ENCODE results near the gene RNF125.

RNF125 gene

GRCh38 chr18:32093102-32093511 is 74.5 kb downstream of the RNF125 start:
- Histone ChIP-seq H3K36me3 (ENCODE audit: control insufficient read depth, insufficient read depth, low read length) (no peaks in the 10 kb centered on the region), H3K27me3 (ENCODE audit: control insufficient read depth, insufficient read depth, low read length) (no peaks in the 10 kb centered on the region), H3K4me1 (ENCODE audit: control insufficient read depth, insufficient read depth, low read length) (peaks cover 12% of the 10 kb centered on the region), H3K9me3 (ENCODE audit: control insufficient read depth, insufficient read depth, low read length) (no peaks in the 10 kb centered on the region), H3K4me3 (ENCODE audit: low read depth, low read length) (peak overlapping the region; percentile 86), H3K9ac (ENCODE audit: low read depth, low read length) (peak overlapping the region; percentile 81)

- Histone ChIP-seq H3K27me3 (ENCODE audit: control insufficient read depth, insufficient read depth, low read length) (no peaks in the 10 kb centered on the region), H3K9me3 (ENCODE audit: control insufficient read depth, insufficient read depth, low read length) (no peaks in the 10 kb centered on the region), H3K4me1 (ENCODE audit: control insufficient read depth, insufficient read depth, low read length) (peaks cover 12% of the 10 kb centered on the region), H3K4me3 (ENCODE audit: low read depth, low read length) (peak overlapping the region; percentile 86), H3K36me3 (ENCODE audit: control insufficient read depth, insufficient read depth, low read length) (no peaks in the 10 kb centered on the region), H3K9ac (ENCODE audit: low read depth, low read length) (peak overlapping the region; percentile 81)
Observed at GRCh38 chr18:32093523-32093922, 74.9 kb downstream of the RNF125 start.

GRCh38 chr18:32095192-32095899 is 76.7 kb downstream of the RNF125 start:
- Histone ChIP-seq H3K4me3 (ENCODE audit: low read depth, low read length) (no peak overlapping the region), H3K9ac (ENCODE audit: low read depth, low read length) (no peak overlapping the region), H3K36me3 (ENCODE audit: control insufficient read depth, insufficient read depth, low read length) (no peaks in the 10 kb centered on the region), H3K4me1 (ENCODE audit: control insufficient read depth, insufficient read depth, low read length) (peaks cover 12% of the 10 kb centered on the region), H3K9me3 (ENCODE audit: control insufficient read depth, insufficient read depth, low read length) (no peaks in the 10 kb centered on the region), H3K27me3 (ENCODE audit: control insufficient read depth, insufficient read depth, low read length) (no peaks in the 10 kb centered on the region)

GRCh38 chr18:32095900-32096229 is 77.2 kb downstream of the RNF125 start:
- Histone ChIP-seq H3K4me1 (ENCODE audit: control insufficient read depth, insufficient read depth, low read length) (peaks cover 12% of the 10 kb centered on the region), H3K4me3 (ENCODE audit: low read depth, low read length) (no peak overlapping the region), H3K36me3 (ENCODE audit: control insufficient read depth, insufficient read depth, low read length) (no peaks in the 10 kb centered on the region), H3K27me3 (ENCODE audit: control insufficient read depth, insufficient read depth, low read length) (no peaks in the 10 kb centered on the region), H3K9ac (ENCODE audit: low read depth, low read length) (no peak overlapping the region), H3K9me3 (ENCODE audit: control insufficient read depth, insufficient read depth, low read length) (no peaks in the 10 kb centered on the region)

- Histone ChIP-seq H3K36me3 (ENCODE audit: control insufficient read depth, insufficient read depth, low read length) (no peaks in the 10 kb centered on the region), H3K4me1 (ENCODE audit: control insufficient read depth, insufficient read depth, low read length) (peaks cover 12% of the 10 kb centered on the region), H3K9ac (ENCODE audit: low read depth, low read length) (no peak overlapping the region), H3K4me3 (ENCODE audit: low read depth, low read length) (no peak overlapping the region), H3K9me3 (ENCODE audit: control insufficient read depth, insufficient read depth, low read length) (no peaks in the 10 kb centered on the region), H3K27me3 (ENCODE audit: control insufficient read depth, insufficient read depth, low read length) (no peaks in the 10 kb centered on the region)
Observed at GRCh38 chr18:32096946-32097345, 78.3 kb downstream of the RNF125 start.

DNA sequence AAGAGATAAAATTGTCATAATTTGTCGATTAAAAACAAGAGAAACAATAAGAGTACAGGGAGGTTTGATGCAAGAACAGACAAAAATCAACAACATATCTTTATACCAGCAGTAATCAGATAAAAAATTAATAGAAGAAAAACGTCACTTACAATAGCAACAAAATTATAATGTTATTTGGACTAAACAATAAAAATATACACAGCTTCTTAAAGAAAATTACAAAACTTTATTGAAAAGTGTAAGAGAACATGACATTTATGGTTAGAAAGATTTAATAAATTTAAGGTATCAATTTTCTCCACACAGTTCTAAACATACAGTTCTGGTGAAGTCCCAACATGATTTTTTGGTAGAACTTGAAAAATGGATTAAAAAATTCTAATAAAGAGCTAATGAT is 85.9 kb downstream of the RNF125 start:
- H3K27me3 ChIP-seq (ENCODE audit: control insufficient read depth, insufficient read depth, low read length), result no peaks in the 10 kb centered on the region
- no peak overlapping the region for H3K4me3 ChIP-seq (ENCODE audit: low read depth, low read length)
- H3K9ac ChIP-seq (ENCODE audit: low read depth, low read length), result no peak overlapping the region
- no peaks in the 10 kb centered on the region for H3K36me3 ChIP-seq (ENCODE audit: control insufficient read depth, insufficient read depth, low read length)
- no peaks in the 10 kb centered on the region for H3K4me1 ChIP-seq (ENCODE audit: control insufficient read depth, insufficient read depth, low read length)
- no peaks in the 10 kb centered on the region for H3K9me3 ChIP-seq (ENCODE audit: control insufficient read depth, insufficient read depth, low read length)

DNA sequence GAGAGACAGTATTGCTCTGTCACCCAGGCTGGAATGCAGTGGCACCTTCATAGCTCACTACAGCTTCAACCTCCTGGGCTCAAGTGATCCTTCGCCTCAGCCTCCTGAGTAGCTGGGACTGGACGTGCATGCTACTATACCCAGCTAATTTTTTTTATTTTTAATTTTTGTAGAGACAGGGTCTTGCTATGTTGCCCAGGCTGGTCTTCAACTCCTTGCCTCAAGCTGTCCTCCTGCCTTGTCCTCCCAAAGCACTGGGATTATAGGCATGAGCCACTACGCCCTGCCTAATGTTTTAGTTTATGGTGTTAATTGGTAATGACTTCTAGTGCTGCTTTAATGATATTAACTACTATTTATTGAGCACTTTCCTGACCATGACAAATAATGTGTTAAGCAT is 91.4 kb downstream of the RNF125 start:
- Histone ChIP-seq H3K4me1 (ENCODE audit: control insufficient read depth, insufficient read depth, low read length) (no peaks in the 10 kb centered on the region), H3K27me3 (ENCODE audit: control insufficient read depth, insufficient read depth, low read length) (no peaks in the 10 kb centered on the region), H3K36me3 (ENCODE audit: control insufficient read depth, insufficient read depth, low read length) (no peaks in the 10 kb centered on the region), H3K9me3 (ENCODE audit: control insufficient read depth, insufficient read depth, low read length) (no peaks in the 10 kb centered on the region), H3K4me3 (ENCODE audit: low read depth, low read length) (no peak overlapping the region), H3K9ac (ENCODE audit: low read depth, low read length) (no peak overlapping the region)

GRCh38 chr18:32111706-32112105 is 93.1 kb downstream of the RNF125 start:
- Histone ChIP-seq H3K9ac (ENCODE audit: low read depth, low read length) (no peak overlapping the region), H3K36me3 (ENCODE audit: control insufficient read depth, insufficient read depth, low read length) (no peaks in the 10 kb centered on the region), H3K4me1 (ENCODE audit: control insufficient read depth, insufficient read depth, low read length) (no peaks in the 10 kb centered on the region), H3K9me3 (ENCODE audit: control insufficient read depth, insufficient read depth, low read length) (no peaks in the 10 kb centered on the region), H3K27me3 (ENCODE audit: control insufficient read depth, insufficient read depth, low read length) (no peaks in the 10 kb centered on the region), H3K4me3 (ENCODE audit: low read depth, low read length) (no peak overlapping the region)

DNA sequence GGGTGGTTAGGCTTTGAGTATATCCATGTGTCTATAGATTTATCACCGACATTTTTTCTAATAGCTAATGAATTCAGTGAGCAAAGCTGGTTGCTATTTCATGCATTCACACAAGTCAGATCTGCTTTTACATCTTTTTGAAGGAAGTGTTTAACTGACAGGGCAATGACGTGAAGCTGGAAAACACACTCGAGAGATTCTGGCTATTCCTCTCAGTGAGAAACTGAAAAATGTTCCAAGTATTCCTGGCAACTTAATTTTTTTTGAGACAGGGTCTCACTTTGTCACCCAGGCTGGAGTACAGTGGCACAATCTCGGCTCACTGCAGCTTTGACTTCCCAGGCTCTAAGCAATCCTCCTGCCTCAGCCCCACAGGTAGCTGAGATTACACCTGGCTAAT is 94.2 kb downstream of the RNF125 start:
- Histone ChIP-seq H3K27me3 (ENCODE audit: control insufficient read depth, insufficient read depth, low read length) (no peaks in the 10 kb centered on the region), H3K4me3 (ENCODE audit: low read depth, low read length) (no peak overlapping the region), H3K4me1 (ENCODE audit: control insufficient read depth, insufficient read depth, low read length) (no peaks in the 10 kb centered on the region), H3K36me3 (ENCODE audit: control insufficient read depth, insufficient read depth, low read length) (no peaks in the 10 kb centered on the region), H3K9me3 (ENCODE audit: control insufficient read depth, insufficient read depth, low read length) (no peaks in the 10 kb centered on the region), H3K9ac (ENCODE audit: low read depth, low read length) (no peak overlapping the region)

DNA sequence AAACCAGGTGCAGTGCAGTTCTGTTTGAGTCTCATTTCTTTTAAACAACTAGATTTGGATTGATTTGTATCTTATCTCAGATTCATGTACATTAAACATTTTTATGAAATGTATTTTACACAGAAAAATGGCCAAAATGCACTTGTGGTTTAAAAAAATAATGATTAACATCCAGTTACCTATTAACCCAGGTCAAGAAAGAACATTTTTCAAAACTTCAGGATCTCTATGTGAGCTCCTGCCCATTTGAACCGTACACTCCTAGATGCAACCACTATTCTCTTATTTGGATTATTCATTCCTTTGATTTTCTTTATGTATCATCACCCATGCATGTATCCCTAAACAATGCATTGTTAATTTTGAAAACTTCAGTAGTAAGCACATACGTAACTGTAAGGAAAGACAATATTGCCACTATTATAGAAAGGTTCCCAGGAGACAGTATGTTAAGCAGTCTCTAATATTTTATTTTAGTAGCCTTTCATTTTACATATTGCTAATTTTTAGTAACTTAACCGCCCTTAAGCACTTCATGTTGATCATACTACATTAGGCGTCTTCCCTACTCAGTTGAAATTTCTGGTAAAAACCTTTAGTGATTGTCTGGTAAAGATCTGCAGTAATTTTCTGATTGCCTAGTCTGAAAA is 95.8 kb downstream of the RNF125 start:
- Histone ChIP-seq H3K27me3 (ENCODE audit: control insufficient read depth, insufficient read depth, low read length) (no peaks in the 10 kb centered on the region), H3K9me3 (ENCODE audit: control insufficient read depth, insufficient read depth, low read length) (no peaks in the 10 kb centered on the region), H3K4me3 (ENCODE audit: low read depth, low read length) (no peak overlapping the region), H3K4me1 (ENCODE audit: control insufficient read depth, insufficient read depth, low read length) (no peaks in the 10 kb centered on the region), H3K36me3 (ENCODE audit: control insufficient read depth, insufficient read depth, low read length) (no peaks in the 10 kb centered on the region), H3K9ac (ENCODE audit: low read depth, low read length) (no peak overlapping the region)

- no peaks in the 10 kb centered on the region for H3K36me3 ChIP-seq (ENCODE audit: control insufficient read depth, insufficient read depth, low read length)
- H3K27me3 ChIP-seq (ENCODE audit: control insufficient read depth, insufficient read depth, low read length), result no peaks in the 10 kb centered on the region
- H3K4me3 ChIP-seq (ENCODE audit: low read depth, low read length), result no peak overlapping the region
- no peak overlapping the region for H3K9ac ChIP-seq (ENCODE audit: low read depth, low read length)
- H3K4me1 ChIP-seq (ENCODE audit: control insufficient read depth, insufficient read depth, low read length), result no peaks in the 10 kb centered on the region
- H3K9me3 ChIP-seq (ENCODE audit: control insufficient read depth, insufficient read depth, low read length), result no peaks in the 10 kb centered on the region
Observed at GRCh38 chr18:32122039-32122438, 103.4 kb downstream of the RNF125 start.

Data from iPS-15b (cell line).